Naive thymus-derived CD8-positive, alpha-beta T cell (primary cell): ENCODE data around the gene CLCN4. TPM values are rescaled to one million over a fixed set of nuclear protein-coding genes. Genes with fewer than 3 reads are reported as not detected.

Experiments
- ATAC-seq, 2 donors: fragments of 150-1000 bp; cut with Tn5 transposase in 1 of 2; sonication (Bioruptor Pico), chemical (Tn5 transposase) in 1 of 2; 1 replicate in 1 of 2; 2 replicates in 1 of 2; pipeline ENCODE4 v1.10.0; 2021; ENCODE audit warnings: mild to moderate bottlenecking in 2 of 2, moderate library complexity in 2 of 2
- POLR2A ChIA-PET: fragments of 350-600 bp; sonication (Branson Sonifier 250); formaldehyde crosslinking; loops from one replicate; lab custom pipeline; 2021; ENCODE audit warnings: antibody characterized with exemption; lab: Charles Lee
- DNase-seq, 10 donors: peaks; one replicate each; pipeline versions ENCODE4 v3.0.0 to v3.0.0-alpha.2; 2020 to 2022
- H3K27ac Mint-ChIP-seq, 10 donors: one replicate each; pipeline ENCODE4 v1.8.0; 2020 to 2022; ENCODE audit warnings: mild to moderate bottlenecking in 10 of 10, mixed read lengths in 10 of 10, moderate library complexity in 4 of 10, inconsistent platforms in 1 of 10
- H3K27me3 Mint-ChIP-seq, 5 donors: one replicate each; pipeline ENCODE4 v1.8.0; 2021 to 2022; ENCODE audit warnings: mixed read lengths in 5 of 5
- H3K36me3 Mint-ChIP-seq, 3 donors: one replicate each; pipeline ENCODE4 v1.8.0; 2020 to 2022; ENCODE audit warnings: mixed read lengths in 3 of 3, mild to moderate bottlenecking in 2 of 3, inconsistent platforms in 1 of 3
- H3K4me1 Mint-ChIP-seq, 4 donors: one replicate each; pipeline ENCODE4 v1.8.0; 2021 to 2022; ENCODE audit warnings: mixed read lengths in 4 of 4
- H3K4me3 Mint-ChIP-seq, 10 donors: one replicate each; pipeline ENCODE4 v1.8.0; 2020 to 2022; ENCODE audit warnings: mild to moderate bottlenecking in 10 of 10, mixed read lengths in 10 of 10, moderate library complexity in 6 of 10, inconsistent platforms in 1 of 10
- H3K9me3 Mint-ChIP-seq, 9 donors: one replicate each; pipeline ENCODE4 v1.8.0; 2020 to 2022; ENCODE audit warnings: mixed read lengths in 9 of 9, mild to moderate bottlenecking in 3 of 9, inconsistent platforms in 1 of 9, moderate library complexity in 1 of 9
- polyA plus RNA-seq, 3 donors: library from polyadenylated mRNA; unstranded; fragments of 300-500 nt; fragmentation: Illumina TruSeq; gene quantifications; one replicate each; pipeline ENCODE4 v1.2.3, GENCODE V29; 2021
- total RNA-seq, 8 experiments: library from RNA in 2 of 8; stranded (reverse) in 2 of 8; gene quantifications; one replicate each; pipeline ENCODE4 v1.2.3 and lab custom pipeline; 2021 to 2026

The CLCN4 gene
- total and polyA plus RNA-seq, 5 experiments from 2014 or later, result 0.42 to 0.69 TPM; not detected in 3

DNA sequence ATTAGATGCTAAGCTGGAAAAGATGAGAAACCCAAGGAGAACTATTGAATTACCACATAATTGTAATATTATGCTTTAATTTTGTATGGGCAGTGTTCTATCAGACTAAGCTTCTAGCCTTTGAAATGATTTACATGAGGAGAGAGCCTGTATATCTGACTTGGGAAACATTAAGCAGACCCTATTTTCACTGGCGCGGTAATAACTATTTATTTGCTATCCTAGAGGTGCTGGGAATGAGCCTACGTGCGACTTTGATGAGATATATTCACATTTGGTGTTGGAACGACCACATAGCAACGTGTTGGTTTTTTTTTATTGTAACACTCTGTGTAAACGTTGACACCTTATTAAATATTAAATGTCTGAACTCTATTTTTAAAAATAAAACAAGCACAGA is 80.5 kb downstream of the CLCN4 start:
- no peaks in the 10 kb centered on the region for H3K4me1 Mint-ChIP-seq
- DNase-seq (no peak), ATAC-seq (no peak)
- H3K27me3 Mint-ChIP-seq, result peaks cover 0 to 2% (median 0%) of the 10 kb centered on the region in 5 donors
- peaks cover 0 to 2% (median 0%) of the 10 kb centered on the region in 9 donors for H3K9me3 Mint-ChIP-seq
- H3K36me3 Mint-ChIP-seq, result no peaks in the 10 kb centered on the region
- no peak overlapping the region for H3K4me3 Mint-ChIP-seq
- H3K27ac Mint-ChIP-seq, result no peak overlapping the region
- POLR2A ChIA-PET, result no interaction called here

DNA sequence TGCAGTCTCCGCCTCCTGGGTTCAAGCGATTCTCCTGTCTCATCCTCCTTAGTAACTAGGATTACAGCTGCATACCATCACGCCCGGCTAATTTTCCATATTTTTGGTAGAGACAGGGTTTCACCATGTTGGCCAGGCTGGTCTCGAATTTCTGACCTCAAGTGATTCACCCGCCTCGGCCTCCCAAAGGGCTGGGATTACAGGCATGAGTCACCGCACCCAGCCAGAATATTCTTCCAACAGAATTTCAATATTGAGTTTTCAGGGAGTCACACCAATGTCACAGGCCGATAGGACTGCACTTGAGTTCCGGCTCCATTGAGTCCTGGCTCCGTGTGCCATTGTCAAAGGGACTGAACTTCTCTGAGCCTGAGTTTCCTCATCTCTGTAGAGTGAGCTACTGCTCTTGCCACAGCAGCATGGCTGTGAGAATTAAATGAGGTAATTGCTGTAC is 82.9 kb downstream of the CLCN4 start:
- no peak overlapping the region for H3K4me3 Mint-ChIP-seq
- H3K36me3 Mint-ChIP-seq, result no peaks in the 10 kb centered on the region
- ATAC-seq (no peak), DNase-seq (no peak)
- H3K27ac Mint-ChIP-seq, result no peak overlapping the region
- peaks cover 0 to 2% (median 0%) of the 10 kb centered on the region in 9 donors for H3K9me3 Mint-ChIP-seq
- peaks cover 0 to 2% (median 0%) of the 10 kb centered on the region in 5 donors for H3K27me3 Mint-ChIP-seq
- H3K4me1 Mint-ChIP-seq, result no peaks in the 10 kb centered on the region
- POLR2A ChIA-PET, result no interaction called here

DNA sequence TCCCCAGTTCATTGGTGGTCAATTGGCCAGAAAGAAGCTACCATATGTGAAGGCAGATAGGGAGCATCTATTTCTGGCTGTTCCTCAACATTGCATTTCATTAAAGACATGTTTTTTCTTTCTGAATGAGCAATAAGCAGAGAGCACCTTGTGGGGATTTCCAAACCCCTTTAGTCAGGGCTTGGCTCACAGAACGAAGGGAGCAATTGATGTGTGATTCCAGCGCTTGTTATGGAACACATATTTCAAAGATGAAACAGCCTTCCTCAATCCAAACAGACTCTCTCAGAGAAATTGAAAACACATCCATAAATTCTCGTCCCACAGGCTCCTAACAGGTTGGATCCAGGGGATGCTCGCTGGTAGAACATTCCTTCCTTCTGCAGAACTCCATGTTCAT is 84.1 kb downstream of the CLCN4 start:
- H3K4me1 Mint-ChIP-seq, result no peaks in the 10 kb centered on the region
- H3K9me3 Mint-ChIP-seq, result peaks cover 0 to 2% (median 0%) of the 10 kb centered on the region in 9 donors
- ATAC-seq (no peak), DNase-seq (no peak)
- no peaks in the 10 kb centered on the region for H3K27me3 Mint-ChIP-seq
- H3K27ac Mint-ChIP-seq, result no peak overlapping the region
- no peaks in the 10 kb centered on the region for H3K36me3 Mint-ChIP-seq
- POLR2A ChIA-PET, result no interaction called here
- no peak overlapping the region for H3K4me3 Mint-ChIP-seq

DNA sequence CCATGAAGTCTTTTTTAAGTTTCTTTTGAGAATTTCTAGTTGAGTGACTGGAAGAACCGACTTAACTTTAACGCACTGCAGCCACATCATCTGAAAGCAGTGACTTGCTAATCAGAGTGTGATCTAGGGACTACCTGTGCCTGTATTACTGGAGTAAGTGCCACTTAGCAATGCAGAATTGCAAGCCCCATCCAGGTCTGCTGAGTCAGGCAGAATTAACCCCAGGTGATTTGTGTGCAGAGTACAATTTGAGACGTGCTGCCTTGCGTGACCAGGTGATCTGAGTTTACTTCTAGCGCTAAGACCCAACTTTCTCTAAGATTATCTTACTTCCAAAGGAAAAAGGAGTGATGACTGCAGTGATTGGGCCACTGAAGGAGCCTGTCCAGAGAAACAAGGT is 85.3 kb downstream of the CLCN4 start:
- Mint-ChIP-seq H3K27me3 (no peaks in the 10 kb centered on the region), H3K36me3 (no peaks in the 10 kb centered on the region), H3K4me1 (no peaks in the 10 kb centered on the region), H3K27ac (no peak overlapping the region), H3K4me3 (no peak overlapping the region), H3K9me3 (peaks cover 0 to 2% (median 0%) of the 10 kb centered on the region in 9 donors)
- no peak for DNase-seq
- POLR2A ChIA-PET, result no interaction called here
- no peak for ATAC-seq

DNA sequence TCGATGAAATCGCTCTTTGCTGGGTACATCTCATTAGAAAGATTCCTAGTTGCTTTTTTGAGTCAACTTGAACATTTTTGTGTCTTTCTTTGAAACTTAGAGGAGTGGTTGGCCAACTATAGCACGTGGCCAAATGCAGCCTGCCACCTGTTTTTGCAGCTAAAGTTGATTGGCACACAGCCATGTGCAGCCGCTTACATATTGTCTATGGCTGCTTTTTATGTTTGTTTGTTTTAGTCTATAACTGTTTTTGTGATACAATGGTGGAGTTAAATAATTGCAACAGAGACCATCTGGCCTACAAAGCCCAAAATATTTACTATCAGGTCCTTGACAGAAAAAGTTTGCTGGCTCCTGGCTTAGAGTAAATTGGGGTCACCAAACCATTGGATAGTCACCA is 86.3 kb downstream of the CLCN4 start:
- H3K4me1 Mint-ChIP-seq, result no peaks in the 10 kb centered on the region
- POLR2A ChIA-PET, result no interaction called here
- no peak overlapping the region for H3K4me3 Mint-ChIP-seq

DNA sequence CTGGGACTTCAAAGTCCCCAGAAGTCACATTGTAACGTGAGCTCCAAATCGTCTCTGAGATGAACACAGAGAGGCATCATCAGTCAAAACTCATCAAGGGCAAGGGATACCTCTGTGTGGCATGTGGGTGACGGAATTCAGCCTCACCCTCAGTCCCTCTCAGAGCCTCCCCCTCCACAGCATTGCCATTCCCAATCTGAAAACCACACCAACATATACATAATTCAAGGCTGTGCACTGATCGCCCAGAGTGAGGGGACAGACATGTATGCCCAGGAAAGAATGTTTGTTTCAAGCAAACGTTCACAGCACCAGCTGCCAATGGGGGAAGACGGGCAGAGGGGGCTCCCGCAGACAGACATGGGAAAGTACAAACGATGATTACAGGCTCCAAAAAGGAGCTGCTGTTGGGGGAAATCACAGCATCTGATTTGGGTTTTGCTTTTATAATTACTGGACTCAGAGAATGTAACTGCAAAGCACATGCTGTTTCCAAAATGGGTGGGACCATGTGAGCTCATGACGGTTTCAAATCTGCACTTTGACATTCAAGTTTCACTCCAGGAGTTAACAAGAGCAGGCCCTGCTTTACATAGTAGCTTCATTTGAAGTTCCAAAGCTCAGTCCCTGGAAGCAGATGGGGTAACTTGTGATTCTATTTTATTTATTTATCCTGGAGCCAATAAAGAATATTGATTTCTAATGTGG is 88.3 kb downstream of the CLCN4 start:
- ATAC-seq (no peak), DNase-seq (no peak)
- Mint-ChIP-seq H3K36me3 (no peaks in the 10 kb centered on the region), H3K27ac (no peak overlapping the region), H3K4me1 (no peaks in the 10 kb centered on the region), H3K27me3 (no peaks in the 10 kb centered on the region), H3K9me3 (peaks cover 0 to 7% (median 3%) of the 10 kb centered on the region in 9 donors), H3K4me3 (no peak overlapping the region)
- POLR2A ChIA-PET, result no interaction called here

More for the DNA sequence above, 86.3 kb downstream of the CLCN4 start:
- Mint-ChIP-seq H3K27ac (no peak overlapping the region), H3K27me3 (no peaks in the 10 kb centered on the region), H3K36me3 (no peaks in the 10 kb centered on the region), H3K9me3 (peaks cover 0 to 2% (median 0%) of the 10 kb centered on the region in 9 donors)
- no peak for ATAC-seq
- DNase-seq, result no peak

DNA sequence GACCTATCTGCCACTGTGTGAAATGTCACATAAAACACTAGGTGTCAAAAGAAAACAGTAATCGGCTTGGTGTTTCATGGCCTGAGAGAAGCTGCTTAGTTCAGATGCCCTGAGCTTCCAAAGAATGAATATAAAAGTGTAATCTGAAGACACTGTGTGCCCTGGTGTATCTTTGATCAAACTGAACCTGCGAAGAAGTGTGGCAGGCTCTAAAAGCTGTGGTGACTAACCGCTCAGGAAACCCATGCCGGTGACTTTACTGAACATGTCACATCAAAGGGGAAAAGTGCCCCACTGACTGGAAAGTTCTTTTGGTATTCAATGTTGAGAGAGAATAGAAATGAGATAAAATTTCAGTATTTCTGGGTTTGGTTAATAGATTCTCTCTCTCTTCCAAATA is 89.1 kb downstream of the CLCN4 start:
- Mint-ChIP-seq H3K4me1 (no peaks in the 10 kb centered on the region), H3K36me3 (no peaks in the 10 kb centered on the region), H3K9me3 (peaks cover 0 to 7% (median 3%) of the 10 kb centered on the region in 9 donors), H3K27ac (no peak overlapping the region), H3K4me3 (no peak overlapping the region), H3K27me3 (no peaks in the 10 kb centered on the region)
- DNase-seq, result peak in 1 of 10 donors; percentile 1
- POLR2A ChIA-PET, result no interaction called here
- no peak for ATAC-seq

DNA sequence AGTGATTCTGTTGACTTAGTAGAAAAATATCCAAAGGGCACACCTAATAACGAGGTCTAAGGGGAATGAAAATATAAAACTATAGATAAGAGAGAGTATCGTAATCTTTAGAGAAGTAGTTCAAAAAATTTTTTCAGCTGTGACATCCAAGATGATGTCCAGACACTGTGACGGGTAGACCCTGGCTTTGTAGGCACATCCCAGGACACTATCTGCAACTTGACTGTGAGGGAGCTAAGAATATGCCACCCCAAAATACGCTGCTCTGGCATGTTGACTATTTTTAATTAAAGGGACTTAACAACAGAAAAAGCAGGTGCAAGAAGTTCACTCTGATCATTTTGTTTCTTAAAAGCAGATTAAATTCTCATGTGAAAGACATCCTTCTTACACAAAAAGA is 89.5 kb downstream of the CLCN4 start:
- H3K27ac Mint-ChIP-seq, result no peak overlapping the region
- H3K4me1 Mint-ChIP-seq, result no peaks in the 10 kb centered on the region
- peaks cover 0 to 2% (median 0%) of the 10 kb centered on the region in 3 donors for H3K36me3 Mint-ChIP-seq
- POLR2A ChIA-PET, result no interaction called here
- no peak for ATAC-seq
- H3K27me3 Mint-ChIP-seq, result no peaks in the 10 kb centered on the region
- peaks cover 0 to 7% (median 3%) of the 10 kb centered on the region in 9 donors for H3K9me3 Mint-ChIP-seq
- no peak overlapping the region for H3K4me3 Mint-ChIP-seq
- DNase-seq, result no peak

DNA sequence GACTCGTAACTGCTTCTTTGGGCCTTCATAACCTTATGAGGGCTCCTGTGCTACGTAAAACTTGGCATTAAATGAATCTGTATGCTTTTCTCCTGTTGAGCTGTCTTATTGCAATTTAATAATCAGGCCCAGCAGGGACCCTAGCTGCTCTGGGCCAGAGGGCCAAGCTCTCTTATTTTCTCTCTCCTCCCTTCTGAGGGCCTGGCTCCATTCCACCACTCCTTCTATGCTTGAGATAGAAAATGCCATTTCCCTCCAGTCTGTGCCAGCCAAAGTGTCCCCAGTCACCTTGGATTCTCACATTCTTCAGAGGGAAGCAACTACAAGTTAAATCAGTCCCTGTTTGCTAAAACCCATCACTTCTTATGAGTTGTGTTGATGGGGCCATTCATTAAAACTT is 90.1 kb downstream of the CLCN4 start:
- Mint-ChIP-seq H3K4me1 (no peaks in the 10 kb centered on the region), H3K36me3 (peaks cover 0 to 4% (median 0%) of the 10 kb centered on the region in 3 donors), H3K27ac (no peak overlapping the region), H3K9me3 (peaks cover 0 to 9% (median 3%) of the 10 kb centered on the region in 9 donors), H3K4me3 (no peak overlapping the region), H3K27me3 (no peaks in the 10 kb centered on the region)
- POLR2A ChIA-PET, result no interaction called here
- no peak for ATAC-seq
- no peak for DNase-seq

DNA sequence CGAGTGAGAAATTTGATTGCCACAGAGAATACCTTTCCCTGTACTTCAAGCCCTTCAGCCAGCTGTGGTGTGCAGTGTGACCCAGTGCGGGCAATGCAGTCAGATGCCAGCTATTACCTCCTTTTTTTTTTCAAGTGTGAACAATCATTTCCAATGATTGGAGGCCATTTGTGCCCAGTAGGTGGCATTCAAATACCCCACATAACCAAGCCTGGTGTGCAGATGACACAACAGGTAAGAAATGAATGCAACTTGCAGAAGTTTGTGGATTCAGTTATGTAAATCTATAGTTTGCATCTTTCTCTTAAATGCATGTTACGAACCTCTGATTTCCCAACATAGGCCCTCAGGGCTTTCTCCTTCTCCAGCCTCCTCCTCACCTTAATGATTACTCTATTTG is 98.0 kb downstream of the CLCN4 start:
- no peaks in the 10 kb centered on the region for H3K4me1 Mint-ChIP-seq
- POLR2A ChIA-PET, result no interaction called here
- DNase-seq, result no peak
- no peak for ATAC-seq
- peaks cover 0 to 6% (median 0%) of the 10 kb centered on the region in 9 donors for H3K9me3 Mint-ChIP-seq
- H3K27ac Mint-ChIP-seq, result no peak overlapping the region
- no peak overlapping the region for H3K4me3 Mint-ChIP-seq
- peaks cover 0 to 4% (median 0%) of the 10 kb centered on the region in 5 donors for H3K27me3 Mint-ChIP-seq
- peaks cover 0 to 4% (median 0%) of the 10 kb centered on the region in 3 donors for H3K36me3 Mint-ChIP-seq

DNA sequence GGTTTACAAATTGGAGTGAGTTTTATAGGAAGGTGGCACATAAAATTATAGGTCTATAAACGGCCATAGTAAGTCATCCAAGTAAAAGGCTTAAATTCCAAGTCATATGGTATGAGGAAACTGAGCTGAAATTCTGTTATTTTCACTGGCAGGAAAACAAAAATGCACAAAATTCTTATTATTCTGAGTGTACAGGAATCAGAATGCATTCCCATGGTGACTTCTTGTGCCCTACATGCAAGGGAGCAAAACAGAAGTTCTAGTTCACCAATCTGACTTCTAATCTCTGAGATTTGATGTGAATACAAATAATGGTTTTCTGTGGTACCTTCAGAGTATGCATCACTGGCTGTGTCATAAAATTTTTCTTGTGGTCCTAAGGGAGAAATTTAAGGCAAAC is 102.9 kb downstream of the CLCN4 start:
- DNase-seq (no peak), ATAC-seq (no peak)
- no peaks in the 10 kb centered on the region for H3K36me3 Mint-ChIP-seq
- H3K9me3 Mint-ChIP-seq, result peaks cover 0 to 11% (median 0%) of the 10 kb centered on the region in 9 donors
- no peak overlapping the region for H3K4me3 Mint-ChIP-seq
- POLR2A ChIA-PET, result no interaction called here
- no peaks in the 10 kb centered on the region for H3K4me1 Mint-ChIP-seq
- H3K27me3 Mint-ChIP-seq, result peaks cover 0 to 4% (median 0%) of the 10 kb centered on the region in 5 donors
- H3K27ac Mint-ChIP-seq, result no peak overlapping the region

DNA sequence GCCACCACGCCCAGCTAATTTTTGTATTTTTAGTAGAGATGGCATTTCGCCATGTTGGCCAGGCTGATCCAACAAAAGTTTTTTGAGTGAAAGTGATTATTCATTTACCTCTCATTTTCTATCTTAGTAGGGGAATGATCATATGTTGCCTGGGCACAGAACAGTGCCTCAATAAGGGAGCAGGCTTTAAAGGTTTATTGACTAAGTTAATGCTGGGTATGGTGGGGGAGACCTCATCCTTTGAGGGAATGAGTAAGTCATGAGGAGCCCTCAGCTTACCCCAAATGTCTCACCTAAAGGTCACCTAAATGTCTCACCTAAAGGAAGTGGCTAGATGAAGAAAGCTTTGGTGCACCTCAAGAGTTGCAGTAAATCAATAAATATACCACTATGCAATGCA is 109.0 kb downstream of the CLCN4 start:
- Mint-ChIP-seq H3K4me1 (no peaks in the 10 kb centered on the region), H3K4me3 (no peak overlapping the region), H3K27me3 (peaks cover 0 to 3% (median 0%) of the 10 kb centered on the region in 5 donors), H3K9me3 (peaks cover 0 to 15% (median 0%) of the 10 kb centered on the region in 9 donors), H3K36me3 (peaks cover 0 to 4% (median 0%) of the 10 kb centered on the region in 3 donors), H3K27ac (no peak overlapping the region)
- POLR2A ChIA-PET, result no interaction called here
- no peak for DNase-seq
- no peak for ATAC-seq

DNA sequence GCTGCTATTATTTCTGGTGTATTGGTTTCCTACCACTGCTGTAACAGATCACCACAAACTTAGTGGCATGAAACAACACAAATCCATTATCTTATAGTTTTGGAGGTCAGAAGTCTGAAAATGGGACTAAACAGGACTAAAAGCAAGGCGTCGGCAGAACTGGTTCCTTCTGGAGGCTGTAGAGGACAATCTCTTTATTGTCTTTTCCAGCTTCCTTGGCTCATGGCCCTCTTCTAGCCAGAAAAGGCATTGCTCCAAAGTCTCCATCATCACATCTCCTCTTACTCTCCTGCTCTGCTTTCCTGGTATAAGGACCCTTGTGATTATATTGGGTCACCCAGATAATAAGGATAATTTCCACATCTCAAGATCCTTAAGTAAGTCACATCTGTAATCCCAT is 121.9 kb downstream of the CLCN4 start:
- Mint-ChIP-seq H3K27me3 (peaks cover 0 to 3% (median 0%) of the 10 kb centered on the region in 5 donors), H3K4me1 (no peaks in the 10 kb centered on the region), H3K27ac (no peak overlapping the region), H3K9me3 (peaks cover 0 to 5% (median 0%) of the 10 kb centered on the region in 9 donors), H3K36me3 (no peaks in the 10 kb centered on the region), H3K4me3 (no peak overlapping the region)
- POLR2A ChIA-PET, result no interaction called here
- DNase-seq, result no peak
- ATAC-seq, result no peak

DNA sequence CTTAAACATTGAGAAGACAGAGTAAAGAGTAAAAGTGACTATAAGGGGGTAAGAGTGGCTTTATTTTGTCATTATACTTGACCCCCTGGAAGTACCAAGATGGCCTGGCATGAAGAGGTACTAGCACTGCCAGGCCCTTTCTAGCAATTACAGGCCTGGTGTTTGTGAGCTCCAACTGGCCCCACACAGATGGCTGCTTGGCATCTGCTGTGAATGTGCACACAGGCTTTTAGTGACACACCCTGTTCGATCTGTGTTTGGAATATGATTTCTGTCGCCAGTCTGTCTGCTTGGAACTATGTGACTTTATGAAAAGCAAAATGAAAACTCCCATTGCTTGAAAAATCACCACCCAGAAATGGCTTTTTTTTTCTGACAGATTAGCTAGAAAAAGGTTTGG is 123.3 kb downstream of the CLCN4 start:
- H3K27ac Mint-ChIP-seq, result no peak overlapping the region
- peaks cover 0 to 3% (median 0%) of the 10 kb centered on the region in 5 donors for H3K27me3 Mint-ChIP-seq
- peaks cover 0 to 5% (median 0%) of the 10 kb centered on the region in 9 donors for H3K9me3 Mint-ChIP-seq
- ATAC-seq (no peak), DNase-seq (no peak)
- H3K4me1 Mint-ChIP-seq, result no peaks in the 10 kb centered on the region
- no peaks in the 10 kb centered on the region for H3K36me3 Mint-ChIP-seq
- no peak overlapping the region for H3K4me3 Mint-ChIP-seq
- POLR2A ChIA-PET, result no interaction called here
